ENCODE data around the gene TSPAN4.

TSPAN4 gene

GRCh38 chr11:842370-843002 is at the start of gene TSPAN4, which contains the start of gene POLR2L:
TSPAN4 (plus strand) TSS chr11:842852; CDS start chr11:850305, 7,453 bp downstream.
POLR2L (minus strand) TSS chr11:842529; CDS start chr11:842508, 21 bp downstream.
- peak; percentile 77 to 98 (median 88) for DNase-seq
- intact Hi-C loops (cut with DNase I) = loop anchor here (10.0 kb wide), 1 partner anchor 132 kb away; no protein-coding TSS in a partner anchor

GRCh38 chr11:792873-793272 is 49.8 kb upstream of the TSPAN4 start:
- intact Hi-C loops (cut with DNase I) = no loop called here
- DNase-seq = peak in 1 of 10 donors; percentile 62

GRCh38 chr11:793556-793955 is 49.1 kb upstream of the TSPAN4 start:
- peak in 1 of 10 donors; percentile 79 for DNase-seq
- intact Hi-C loops (cut with DNase I) = no loop called here

- intact Hi-C loops (cut with DNase I) = no loop called here
- DNase-seq = peak in 1 of 10 donors; percentile 86
Observed at GRCh38 chr11:794013-794765, 48.5 kb upstream of the TSPAN4 start.

GRCh38 chr11:794766-795633 is 47.7 kb upstream of the TSPAN4 start:
- peak in 2 of 10 donors; percentile 91 to 93 for DNase-seq
- intact Hi-C loops (cut with DNase I) = no loop called here

- DNase-seq = peak in 3 of 10 donors; percentile 41 to 78 (median 48)
- intact Hi-C loops (cut with DNase I) = no loop called here
Observed at GRCh38 chr11:795634-796564, 46.8 kb upstream of the TSPAN4 start.

GRCh38 chr11:796565-797295 is 45.9 kb upstream of the TSPAN4 start:
- intact Hi-C loops (cut with DNase I) = no loop called here
- DNase-seq = no peak

GRCh38 chr11:797296-798092 is 45.2 kb upstream of the TSPAN4 start:
- intact Hi-C loops (cut with DNase I) = no loop called here

GRCh38 chr11:798093-798713 is 44.4 kb upstream of the TSPAN4 start, which contains the start of gene SLC25A22:
SLC25A22 (minus strand) TSS chr11:798281; CDS start chr11:795006, 3,275 bp downstream.
- intact Hi-C loops (cut with DNase I) = no loop called here

More at GRCh38 chr11:797296-798092, 45.2 kb upstream of the TSPAN4 start:
- DNase-seq = peak in 9 of 10 donors; percentile 56 to 96 (median 78)

GRCh38 chr11:799641-800316 is 42.9 kb upstream of the TSPAN4 start:
- intact Hi-C loops (cut with DNase I) = no loop called here
- DNase-seq = no peak

More at GRCh38 chr11:798093-798713, 44.4 kb upstream of the TSPAN4 start, which contains the start of gene SLC25A22:
- peak; percentile 64 to 97 (median 75) for DNase-seq

GRCh38 chr11:800473-800872 is 42.2 kb upstream of the TSPAN4 start:
- intact Hi-C loops (cut with DNase I) = no loop called here
- no peak for DNase-seq

GRCh38 chr11:801097-801780 is 41.4 kb upstream of the TSPAN4 start:
- DNase-seq = no peak
- intact Hi-C loops (cut with DNase I) = no loop called here

- DNase-seq = no peak
Observed at GRCh38 chr11:802018-802617, 40.5 kb upstream of the TSPAN4 start.

GRCh38 chr11:802693-803466 is 39.8 kb upstream of the TSPAN4 start:
- intact Hi-C loops (cut with DNase I) = no loop called here

More at GRCh38 chr11:802018-802617, 40.5 kb upstream of the TSPAN4 start:
- intact Hi-C loops (cut with DNase I) = no loop called here

GRCh38 chr11:803467-803742 is 39.2 kb upstream of the TSPAN4 start:
- intact Hi-C loops (cut with DNase I) = no loop called here
- no peak for DNase-seq

More at GRCh38 chr11:802693-803466, 39.8 kb upstream of the TSPAN4 start:
- no peak for DNase-seq
